Colonic mucosa (tissue), 4 donors: ENCODE data around the gene ANKRD16. TPM values are rescaled to one million over a fixed set of nuclear protein-coding genes. Genes with fewer than 3 reads are reported as not detected.

ENCODE experiments used
- DNase-seq: peaks from one replicate; pipeline ENCODE4 v3.0.0-alpha.2; 2020
- H3K27ac ChIP-seq: fragments of 200-600 bp; one replicate; pipeline ENCODE4 v1.8.0; 2021
- H3K27me3 ChIP-seq: fragments of 200-600 bp; one replicate; pipeline ENCODE4 v1.8.0; 2021
- H3K36me3 ChIP-seq: fragments of 200-600 bp; one replicate; pipeline ENCODE4 v1.8.0; 2021
- H3K4me1 ChIP-seq: fragments of 200-600 bp; one replicate; pipeline ENCODE4 v1.8.0; 2021; ENCODE audit warnings: mild to moderate bottlenecking
- H3K4me3 ChIP-seq: fragments of 200-600 bp; one replicate; pipeline ENCODE4 v1.8.0; 2021
- H3K9ac ChIP-seq, 2 donors: one replicate each; pipeline ENCODE4 v1.7.0; 2013; ENCODE audit warnings: control low read depth in 2 of 2, low read depth in 2 of 2, low read length in 2 of 2
- H3K9me3 ChIP-seq: fragments of 200-600 bp; one replicate; pipeline ENCODE4 v1.8.0; 2021
- intact Hi-C: fragments of 100-400 bp; cut with DNase I; formaldehyde crosslinking; loops from one replicate; pipeline ENCODE4 v1.14.1; 2022
- total RNA-seq, 2 donors: library from RNA; stranded (reverse); fragmentation: NEBNext Ultra II Directional in 1 of 2; extraction: Animal tissue kit (Norgen Biotek cat#: 25700) in 1 of 2; gene quantifications; one replicate each; pipeline ENCODE4 v1.2.1, GENCODE V29; 2021
- TF ChIP-seq, protein P1 (sequence below): fragments of 200-600 bp; IDR thresholded peaks from one replicate; pipeline ENCODE4 v1.8.0; 2022; ENCODE audit warnings: antibody characterized with exemption, mild to moderate bottlenecking
- donor health status: healthy.
- donor health status: DM: no; HTN: no; CAD: no.
- donor health status: DM: no; HTN: no; CAD: no.

ANKRD16 gene
- total RNA-seq, 2 donors from 2014 or later = 5.5 to 8.1 TPM

DNA sequence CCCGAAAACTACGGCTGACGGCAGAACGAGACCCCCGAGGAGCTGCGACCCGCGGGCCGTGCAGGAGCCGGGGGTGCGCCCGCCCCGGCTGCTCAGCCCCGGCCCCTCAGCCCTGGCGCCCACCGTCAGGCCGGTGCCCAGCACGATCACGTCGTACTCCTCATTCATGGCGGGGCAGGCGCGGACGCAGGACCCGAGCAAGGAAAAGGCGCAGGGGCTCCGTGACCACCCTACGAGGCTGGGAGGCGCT is 76.7 kb downstream of the ANKRD16 start:
- H3K9ac ChIP-seq = peak overlapping the region; percentile 85 to 100
- H3K9me3 ChIP-seq = no peaks in the 10 kb centered on the region
- H3K27ac ChIP-seq = peak overlapping the region; percentile 98
- TF ChIP-seq, protein P1, sequence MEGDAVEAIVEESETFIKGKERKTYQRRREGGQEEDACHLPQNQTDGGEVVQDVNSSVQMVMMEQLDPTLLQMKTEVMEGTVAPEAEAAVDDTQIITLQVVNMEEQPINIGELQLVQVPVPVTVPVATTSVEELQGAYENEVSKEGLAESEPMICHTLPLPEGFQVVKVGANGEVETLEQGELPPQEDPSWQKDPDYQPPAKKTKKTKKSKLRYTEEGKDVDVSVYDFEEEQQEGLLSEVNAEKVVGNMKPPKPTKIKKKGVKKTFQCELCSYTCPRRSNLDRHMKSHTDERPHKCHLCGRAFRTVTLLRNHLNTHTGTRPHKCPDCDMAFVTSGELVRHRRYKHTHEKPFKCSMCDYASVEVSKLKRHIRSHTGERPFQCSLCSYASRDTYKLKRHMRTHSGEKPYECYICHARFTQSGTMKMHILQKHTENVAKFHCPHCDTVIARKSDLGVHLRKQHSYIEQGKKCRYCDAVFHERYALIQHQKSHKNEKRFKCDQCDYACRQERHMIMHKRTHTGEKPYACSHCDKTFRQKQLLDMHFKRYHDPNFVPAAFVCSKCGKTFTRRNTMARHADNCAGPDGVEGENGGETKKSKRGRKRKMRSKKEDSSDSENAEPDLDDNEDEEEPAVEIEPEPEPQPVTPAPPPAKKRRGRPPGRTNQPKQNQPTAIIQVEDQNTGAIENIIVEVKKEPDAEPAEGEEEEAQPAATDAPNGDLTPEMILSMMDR = no peak
- peak overlapping the region; percentile 78 for H3K4me3 ChIP-seq
- intact Hi-C loops = loop anchor here (10.0 kb wide), 1 partner anchor 62 kb away; no protein-coding TSS in a partner anchor
- no peaks in the 10 kb centered on the region for H3K27me3 ChIP-seq
- H3K36me3 ChIP-seq = no peaks in the 10 kb centered on the region
- H3K4me1 ChIP-seq = no peaks in the 10 kb centered on the region
- DNase-seq = no peak

DNA sequence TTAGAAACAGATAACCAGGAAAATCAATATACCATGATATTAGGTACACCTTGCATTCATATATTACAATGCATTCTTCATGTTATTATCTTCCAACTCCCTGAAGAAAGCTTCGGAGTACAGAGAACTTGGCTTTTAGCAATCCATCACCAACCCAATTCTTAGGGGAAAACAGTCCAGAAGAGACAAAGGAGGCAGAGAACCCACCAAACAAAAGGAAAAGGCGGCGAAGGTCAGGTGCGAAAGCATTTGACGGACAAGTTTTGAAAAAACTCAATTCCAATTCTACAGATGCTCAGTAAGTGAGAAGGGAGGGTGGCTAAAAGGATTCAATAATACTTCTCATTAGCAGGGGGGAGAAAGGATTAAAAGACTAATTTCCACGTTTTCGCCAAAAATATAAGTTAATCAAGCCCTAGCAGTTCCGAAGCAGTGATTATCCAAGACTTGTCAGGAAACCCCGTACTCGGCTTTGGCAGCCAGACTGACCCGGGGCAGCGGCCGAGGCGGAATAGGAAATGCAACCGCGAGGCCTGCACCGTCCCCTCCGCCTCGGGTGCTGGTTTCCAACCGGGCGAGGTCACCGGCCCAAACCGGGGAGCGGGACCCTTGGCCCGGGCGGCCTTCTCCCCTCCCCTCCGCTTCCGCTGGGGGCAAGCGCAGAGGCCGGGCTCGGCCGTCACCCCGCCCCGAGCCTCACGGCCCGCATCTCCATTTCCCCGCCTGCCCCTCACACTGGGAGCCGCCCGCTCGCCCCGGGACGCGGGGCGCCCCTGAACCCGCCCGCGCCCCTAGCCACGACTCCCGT is 77.2 kb downstream of the ANKRD16 start:
- no peaks in the 10 kb centered on the region for H3K9me3 ChIP-seq
- peak overlapping the region; percentile 78 for H3K4me3 ChIP-seq
- H3K27me3 ChIP-seq = no peaks in the 10 kb centered on the region
- DNase-seq = peak; percentile 52
- no peaks in the 10 kb centered on the region for H3K4me1 ChIP-seq
- intact Hi-C loops = loop anchor here (10.0 kb wide), 1 partner anchor 62 kb away; no protein-coding TSS in a partner anchor
- peak overlapping the region; percentile 85 to 100 for H3K9ac ChIP-seq
- peak overlapping the region; percentile 98 for H3K27ac ChIP-seq
- no peaks in the 10 kb centered on the region for H3K36me3 ChIP-seq
- TF ChIP-seq, protein P1 = no peak

Other genes starting within 250 kb of the ANKRD16 start
- gene ASB13, start 223.3 kb downstream of the ANKRD16 start, total RNA-seq = 10 to 100 TPM; 36.1 to 36.2 TPM
- gene TASOR2, start 205.1 kb downstream of the ANKRD16 start, total RNA-seq = 10 to 100 TPM; 41.4 to 57.2 TPM
- gene GDI2, start 76.5 kb downstream of the ANKRD16 start, total RNA-seq = 100 to 1,000 TPM; 243 to 266 TPM
- 10 to 100 TPM; 67.7 to 87.5 TPM for gene FBH1, start 350 bp upstream of the ANKRD16 start, total RNA-seq
- gene IL15RA, start 87.7 kb upstream of the ANKRD16 start, total RNA-seq = 10 to 100 TPM; 11.5 to 16.0 TPM
- gene IL2RA, start 172.5 kb upstream of the ANKRD16 start, total RNA-seq = 1 to 10 TPM; 1.7 to 2.4 TPM
- gene RBM17, start 199.1 kb upstream of the ANKRD16 start, total RNA-seq = 100 to 1,000 TPM in 1 of 2 donors, 10 to 100 TPM in 1; 80.3 to 110 TPM